ENCODE data around the gene FZD10.

- TF ChIP-seq CTCF (IDR thresholded peaks at IDR 0.05; ENCODE audit: low read length) (no peak), EZH2 (IDR thresholded peaks at IDR 0.05; ENCODE audit: borderline replicate concordance, low read length) (no peak)
These were observed 31.9 kb upstream of the FZD10 start for GRCh38 chr12:130130346-130130745.

All from OCI-LY1 (cell line).